Suppressor macrophage treated with lipopolysaccharide for 4 hours (primary cell): ENCODE results near the gene SPSB4.
A peak's percentile ranks its signal among the peaks of the same experiment; 100 is the strongest.
"Not testable (repeated sequence)": the region's sequence is repeated elsewhere in the genome, so short reads cannot be mapped to it uniquely, and the experiment has no call there.

Experiments
- DNase-seq: peaks from one replicate; pipeline ENCODE4 v3.0.0-alpha.2; 2020

Gene SPSB4

GRCh38 chr3:141050576-141051442 lies at the start of gene SPSB4:
SPSB4 (plus strand) TSS chr3:141051347; CDS start chr3:141066105, 14,758 bp downstream.
- peak; percentile 60 for DNase-seq

GRCh38 chr3:141006344-141006743 lies 44.8 kb upstream of the SPSB4 start:
- DNase-seq, result no peak

- DNase-seq, result no peak
Observed at GRCh38 chr3:141009496-141009895, 41.7 kb upstream of the SPSB4 start.

- peak; percentile 80 for DNase-seq
Observed at GRCh38 chr3:141011232-141011996, 39.7 kb upstream of the SPSB4 start.

- DNase-seq, result no peak
Observed at GRCh38 chr3:141011997-141012262, 39.2 kb upstream of the SPSB4 start.

- DNase-seq, result no peak
Observed at GRCh38 chr3:141012571-141012970, 38.6 kb upstream of the SPSB4 start.

- peak; percentile 28 for DNase-seq
Observed at GRCh38 chr3:141015481-141015880, 35.7 kb upstream of the SPSB4 start.

GRCh38 chr3:141017366-141018322 lies 33.5 kb upstream of the SPSB4 start:
- DNase-seq, result not testable (repeated sequence)

- DNase-seq, result no peak
Observed at GRCh38 chr3:141019244-141019643, 31.9 kb upstream of the SPSB4 start.

GRCh38 chr3:141020143-141020830 lies 30.9 kb upstream of the SPSB4 start:
- DNase-seq, result peak; percentile 76

- DNase-seq, result no peak
Observed at GRCh38 chr3:141021261-141021660, 29.9 kb upstream of the SPSB4 start.

GRCh38 chr3:141030296-141030695 lies 20.9 kb upstream of the SPSB4 start:
- no peak for DNase-seq

- no peak for DNase-seq
Observed at GRCh38 chr3:141039589-141039988, 11.6 kb upstream of the SPSB4 start.

GRCh38 chr3:141044695-141045641 lies 6.2 kb upstream of the SPSB4 start:
- DNase-seq, result peak; percentile 42

GRCh38 chr3:141045849-141046248 lies 5.3 kb upstream of the SPSB4 start:
- no peak for DNase-seq

- DNase-seq, result no peak
Observed at GRCh38 chr3:141047168-141047567, 4.0 kb upstream of the SPSB4 start.

- peak; percentile 28 for DNase-seq
Observed at GRCh38 chr3:141049681-141050080, 1.5 kb upstream of the SPSB4 start.

- no peak for DNase-seq
Observed at GRCh38 chr3:141051443-141052200, 475 bp downstream of the SPSB4 start.

GRCh38 chr3:141052201-141053069 lies 1.3 kb downstream of the SPSB4 start:
- no peak for DNase-seq
